ENCODE results near the gene RFC2. TPM values are rescaled to one million over a fixed set of nuclear protein-coding genes. Genes with fewer than 3 reads are reported as not detected.
"Not testable (repeated sequence)": the region's sequence is repeated elsewhere in the genome, so short reads cannot be mapped to it uniquely, and the experiment has no call there.

RFC2 gene
- total and polyA plus RNA-seq, 2 of the 8 experiments (the other 6 are each of a cell fraction or from before 2014, with no cell fraction given): 52.9 to 85.4 TPM

GRCh38 chr7:74212661-74213060 is 41.5 kb downstream of the RFC2 start (continued):
- TF ChIP-seq KDM1A (IDR thresholded peaks at IDR 0.05; ENCODE audit: borderline replicate concordance, low read length) (no peak), SIX5 (IDR thresholded peaks at IDR 0.05; ENCODE audit: low read depth, low read length) (no peak), BCL11A (IDR thresholded peaks at IDR 0.05; ENCODE audit: low read depth in 2 of 2, low read length in 2 of 2) (no peak), EP300 (IDR thresholded peaks at IDR 0.05; ENCODE audit: borderline replicate concordance in 1 of 2, low read depth in 2 of 2, low read length in 2 of 2) (no peak), SP4 (IDR thresholded peaks at IDR 0.05; ENCODE audit: low read length) (no peak), CREB1 (IDR thresholded peaks at IDR 0.05) (no peak), TEAD4 (IDR thresholded peaks at IDR 0.05; ENCODE audit: low read depth, low read length) (no peak), MAFK (IDR thresholded peaks at IDR 0.05; ENCODE audit: low read depth, low read length) (no peak)

GRCh38 chr7:74208241-74208640 is 46.0 kb downstream of the RFC2 start:
- H3K9me3 ChIP-seq (ENCODE audit: insufficient read depth in 2 of 2, low read depth in 1 of 2, low read length in 1 of 2); H2AK5ac ChIP-seq (ENCODE audit: low read depth, low read length); DNase-seq (ENCODE audit: low read depth in 1 of 2, low spot score in 2 of 2); H4K20me1 ChIP-seq (replicated peaks in 1 of 2; ENCODE audit: control insufficient read depth in 1 of 2, insufficient read depth in 2 of 2, low read length in 2 of 2); H3K27me3 ChIP-seq (replicated peaks in 1 of 4; ENCODE audit: control insufficient read depth in 3 of 4, extremely low read depth in 1 of 4, insufficient read depth in 3 of 4, low read length in 3 of 4); H3K56ac ChIP-seq (replicated peaks; ENCODE audit: insufficient read length, low read depth, low read length); H4K8ac ChIP-seq (ENCODE audit: extremely low read depth, insufficient read depth, low read length); H3K23me2 ChIP-seq (ENCODE audit: low read depth, low read length); H2AFZ ChIP-seq (ENCODE audit: low read length); H4K91ac ChIP-seq (replicated peaks; ENCODE audit: insufficient read length, low read length); H3K4ac ChIP-seq (replicated peaks; ENCODE audit: insufficient read length, low read depth, low read length); H4K5ac ChIP-seq (ENCODE audit: insufficient read length, low read depth, low read length); H2BK20ac ChIP-seq (ENCODE audit: low read length); H3K79me1 ChIP-seq (ENCODE audit: low read depth, low read length); H3K4me2 ChIP-seq (ENCODE audit: insufficient read depth in 1 of 2, low read depth in 2 of 2, low read length in 2 of 2); H2BK5ac ChIP-seq (ENCODE audit: low read depth, low read length); H3K18ac ChIP-seq (ENCODE audit: extremely low read depth, low read length); H3K79me2 ChIP-seq (ENCODE audit: control insufficient read depth in 1 of 2, insufficient read depth in 2 of 2, low read length in 2 of 2); H2BK12ac ChIP-seq (ENCODE audit: low read depth, low read length); H2BK120ac ChIP-seq (replicated peaks; ENCODE audit: low read depth, low read length); H2BK15ac ChIP-seq (ENCODE audit: low read length); H3K36me3 ChIP-seq (ENCODE audit: control insufficient read depth in 2 of 4, insufficient read depth in 4 of 4, low read length in 3 of 4); H3K4me1 ChIP-seq (replicated peaks in 1 of 4; ENCODE audit: control insufficient read depth in 3 of 4, insufficient read depth in 4 of 4, low read length in 3 of 4); H3K4me3 ChIP-seq (ENCODE audit: extremely low read depth in 1 of 4, insufficient read depth in 2 of 4, low read depth in 3 of 4, low read length in 4 of 4); H3K27ac ChIP-seq (ENCODE audit: low read depth, low read length); H3K9ac ChIP-seq (replicated peaks in 1 of 4; ENCODE audit: extremely low read depth in 1 of 4, low read depth in 3 of 4, low read length in 3 of 4); H3K14ac ChIP-seq (ENCODE audit: insufficient read length); H3K23ac ChIP-seq (ENCODE audit: insufficient read length); FAIRE-seq: not testable (repeated sequence)
- WGBS, 2 experiments (ENCODE audit: extremely low coverage in 1 of 2, insufficient coverage in 1 of 2, insufficient read length in 1 of 2, insufficient replicate concordance in 2 of 2, low coverage in 1 of 2, low lambda C conversion rate in 2 of 2, missing lambda C conversion rate in 1 of 2): 89% methylated on average over 7 of the region's 7 CpGs; no CpG with 5 or more reads in 1 of the 2 experiments
- POLR2A ChIA-PET (ENCODE audit: partially characterized antibody): interaction anchor here (0.6 to 2.6 kb wide), 2 partner anchors 9 to 25 kb away, joined by 3 to 7 read pairs; no protein-coding TSS in a partner anchor
- CTCF ChIA-PET (ENCODE audit: partially characterized antibody): interaction anchor here (1.2 to 11.6 kb wide), 8 partner anchors 13 to 197 kb away, joined by 3 to 132 read pairs (median 19); no protein-coding TSS in a partner anchor

All from H1 (cell line).